PC-3 (cell line): ENCODE results near the gene ERCC5. TPM values are rescaled to one million over a fixed set of nuclear protein-coding genes. Genes with fewer than 3 reads are reported as not detected.
A peak's percentile ranks its signal among the peaks of the same experiment; 100 is the strongest.

ENCODE experiments used
- ATAC-seq: fragments of 200-7000 bp; cut with Tn5 transposase; 2 replicates; pipeline ENCODE4 v1.9.1; 2020; ENCODE audit warnings: mild to moderate bottlenecking, moderate library complexity
- BruUV-seq: library from RNA; stranded (reverse); fragments of 400-500 nt; replicated peaks from 2 replicates; lab custom pipeline; 2021; lab: Mats Ljungman, UMichigan
- CTCF ChIA-PET: fragments of 300-600 bp; sonication (Branson Sonifier 250); formaldehyde crosslinking; loops from one replicate; lab custom pipeline; 2022; ENCODE audit warnings: antibody characterized with exemption; lab: Charles Lee
- POLR2A ChIA-PET: fragments of 300-600 bp; sonication (Branson Sonifier 250); formaldehyde crosslinking; loops from one replicate; lab custom pipeline; 2022; ENCODE audit warnings: antibody characterized with exemption; ENCODE audit not compliant: unreplicated experiment; lab: Charles Lee
- DNase-seq: peaks from one replicate; pipeline ENCODE4 v3.0.0-alpha.2; 2015
- H2AFZ ChIP-seq: fragments of 300-600 bp; sonication (generic); 2 replicates; pipeline ENCODE4 v1.6.0; 2016; ENCODE audit warnings: antibody characterized with exemption, low read length
- H3F3A ChIP-seq: fragments of 300-600 bp; sonication (generic); one replicate; pipeline ENCODE4 v1.6.0; 2017; ENCODE audit warnings: antibody characterized with exemption, low read length, control low read depth, mild to moderate bottlenecking; ENCODE audit not compliant: unreplicated experiment
- H3K27ac ChIP-seq: fragments of 300-600 bp; sonication (generic); 2 replicates; pipeline ENCODE4 v1.5.1; 2016; ENCODE audit warnings: mild to moderate bottlenecking, low read length
- H3K27me3 ChIP-seq: fragments of 300-600 bp; sonication (generic); 2 replicates; pipeline ENCODE4 v1.6.1; 2016; ENCODE audit warnings: low read length, mixed read lengths
- H3K36me3 ChIP-seq: fragments of 300-600 bp; sonication (generic); 2 replicates; pipeline ENCODE4 v1.6.1; 2016; ENCODE audit warnings: low read depth, mixed run types, low read length, mixed read lengths
- H3K4me1 ChIP-seq: fragments of 300-600 bp; sonication (generic); 2 replicates; pipeline ENCODE4 v1.5.1; 2016; ENCODE audit warnings: low read length; ENCODE audit not compliant: insufficient read depth
- H3K4me2 ChIP-seq: fragments of 300-600 bp; sonication (generic); 2 replicates; pipeline ENCODE4 v1.6.0; 2016; ENCODE audit warnings: low read length
- H3K4me3 ChIP-seq: fragments of 300-600 bp; sonication (generic); 2 replicates; pipeline ENCODE4 v1.5.1; 2016; ENCODE audit warnings: mild to moderate bottlenecking, low read length, mixed read lengths
- H3K79me2 ChIP-seq: fragments of 300-600 bp; sonication (generic); 2 replicates; pipeline ENCODE4 v1.6.1; 2017; ENCODE audit warnings: low read length, mixed read lengths
- H3K9ac ChIP-seq: fragments of 300-600 bp; sonication (generic); 2 replicates; pipeline ENCODE4 v1.6.0; 2016; ENCODE audit warnings: mild to moderate bottlenecking, low read length
- H3K9me2 ChIP-seq: fragments of 300-600 bp; sonication (generic); replicated peaks from 2 replicates; pipeline ENCODE4 v1.6.1; 2016; ENCODE audit warnings: mixed run types, low read length, mixed read lengths
- H3K9me3 ChIP-seq: fragments of 300-600 bp; sonication (generic); 2 replicates; pipeline ENCODE4 v1.6.1; 2016; ENCODE audit warnings: low read length, mixed read lengths
- H4K20me1 ChIP-seq: fragments of 300-600 bp; sonication (generic); 2 replicates; pipeline ENCODE4 v1.6.1; 2016; ENCODE audit warnings: low read length, mixed read lengths
- EZH2 ChIP-seq: fragments of 300-600 bp; sonication (generic); IDR thresholded peaks from one replicate; pipeline ENCODE4 v1.6.1; 2017; ENCODE audit warnings: antibody characterized with exemption, mild to moderate bottlenecking, low read length; ENCODE audit not compliant: unreplicated experiment
- EZH2phosphoT487 ChIP-seq: fragments of 300-600 bp; sonication (generic); IDR thresholded peaks from 2 replicates; pipeline ENCODE4 v1.6.1; 2018; ENCODE audit warnings: mild to moderate bottlenecking, antibody characterized with exemption, low read length, borderline replicate concordance
- intact Hi-C: fragments of 100-400 bp; cut with micrococcal nuclease; formaldehyde crosslinking; loops from 2 replicates; pipeline ENCODE4 v1.9.0; 2023
- total RNA-seq: library from RNA; depleted of rRNA; stranded (reverse); fragments of >200 nt; gene quantifications from 2 replicates; pipeline ENCODE4 v1.2.3, GENCODE V29; 2014
- TF ChIP-seq, protein P1 (sequence below): fragments of 300-600 bp; sonication (generic); conservative IDR thresholded peaks from 2 replicates; pipeline ENCODE4 v1.5.1; 2017; ENCODE audit warnings: antibody characterized with exemption, low read depth, mild to moderate bottlenecking, low read length

Gene ERCC5
- total RNA-seq, 1 experiment from 2014 or later: 19.3 TPM

DNA sequence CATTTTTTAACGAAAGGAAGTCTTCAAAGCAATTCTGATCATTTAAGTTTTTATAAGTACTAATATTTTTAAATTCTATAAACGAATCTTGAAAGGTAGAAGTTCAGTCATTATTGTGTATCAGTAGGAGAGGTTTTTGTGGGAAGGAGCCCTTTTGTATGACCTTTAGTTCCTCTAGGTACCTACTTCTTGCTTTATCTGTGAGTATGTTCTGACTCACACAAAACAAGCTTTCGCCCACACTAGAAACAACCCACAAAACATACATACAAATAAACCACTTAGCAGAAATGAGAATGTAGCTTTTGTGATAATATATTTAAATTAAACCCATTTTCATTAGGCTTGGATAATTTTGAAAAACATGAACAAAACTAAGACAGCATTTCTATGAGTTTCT, 27.8 kb downstream of the ERCC5 start:
- Histone ChIP-seq H3K27ac (0 out of 2 replicates have a peak overlapping the region, but pooled peaks have one; percentile 7), H3K4me2 (peak overlapping the region; percentile 5; the same call in 1 of the 2 replicates), H3K9ac (no peak overlapping the region), H3K4me3 (no peak overlapping the region), H3K9me2 (no peaks in the 10 kb centered on the region), H3K9me3 (no peaks in the 10 kb centered on the region), H3K36me3 (peaks cover 4% of the 10 kb centered on the region; the same call in 1 of the 2 replicates), H4K20me1 (no peaks in the 10 kb centered on the region), H3F3A (no peaks in the 10 kb centered on the region), H3K27me3 (no peaks in the 10 kb centered on the region), H3K4me1 (peaks cover 16% of the 10 kb centered on the region), H2AFZ (no peak overlapping the region), H3K79me2 (no peaks in the 10 kb centered on the region)
- peak; percentile 46 for DNase-seq
- peak; percentile 75 for ATAC-seq
- ChIA-PET CTCF (no interaction called here), POLR2A (interaction anchor here (0.5 kb wide), 1 partner anchor 42 kb away, joined by 4 read pairs; no protein-coding TSS in a partner anchor)
- BruUV-seq: no TSS peak
- intact Hi-C loops: no loop called here
- no peak for TF ChIP-seq EZH2phosphoT487
- TF ChIP-seq, protein P1, sequence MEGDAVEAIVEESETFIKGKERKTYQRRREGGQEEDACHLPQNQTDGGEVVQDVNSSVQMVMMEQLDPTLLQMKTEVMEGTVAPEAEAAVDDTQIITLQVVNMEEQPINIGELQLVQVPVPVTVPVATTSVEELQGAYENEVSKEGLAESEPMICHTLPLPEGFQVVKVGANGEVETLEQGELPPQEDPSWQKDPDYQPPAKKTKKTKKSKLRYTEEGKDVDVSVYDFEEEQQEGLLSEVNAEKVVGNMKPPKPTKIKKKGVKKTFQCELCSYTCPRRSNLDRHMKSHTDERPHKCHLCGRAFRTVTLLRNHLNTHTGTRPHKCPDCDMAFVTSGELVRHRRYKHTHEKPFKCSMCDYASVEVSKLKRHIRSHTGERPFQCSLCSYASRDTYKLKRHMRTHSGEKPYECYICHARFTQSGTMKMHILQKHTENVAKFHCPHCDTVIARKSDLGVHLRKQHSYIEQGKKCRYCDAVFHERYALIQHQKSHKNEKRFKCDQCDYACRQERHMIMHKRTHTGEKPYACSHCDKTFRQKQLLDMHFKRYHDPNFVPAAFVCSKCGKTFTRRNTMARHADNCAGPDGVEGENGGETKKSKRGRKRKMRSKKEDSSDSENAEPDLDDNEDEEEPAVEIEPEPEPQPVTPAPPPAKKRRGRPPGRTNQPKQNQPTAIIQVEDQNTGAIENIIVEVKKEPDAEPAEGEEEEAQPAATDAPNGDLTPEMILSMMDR: no peak
- TF ChIP-seq EZH2: no peak

DNA sequence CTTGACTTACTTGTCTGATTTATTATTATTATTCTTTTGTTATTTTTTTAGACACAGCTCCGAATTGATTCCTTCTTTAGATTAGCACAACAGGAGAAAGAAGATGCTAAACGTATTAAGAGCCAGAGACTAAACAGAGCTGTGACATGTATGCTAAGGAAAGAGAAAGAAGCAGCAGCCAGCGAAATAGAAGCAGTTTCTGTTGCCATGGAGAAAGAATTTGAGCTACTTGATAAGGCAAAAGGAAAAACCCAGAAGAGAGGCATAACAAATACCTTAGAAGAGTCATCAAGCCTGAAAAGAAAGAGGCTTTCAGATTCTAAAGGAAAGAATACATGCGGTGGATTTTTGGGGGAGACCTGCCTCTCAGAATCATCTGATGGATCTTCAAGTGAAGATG, 29.4 kb downstream of the ERCC5 start:
- Histone ChIP-seq H4K20me1 (no peaks in the 10 kb centered on the region), H3K27me3 (no peaks in the 10 kb centered on the region), H3K79me2 (no peaks in the 10 kb centered on the region), H3K36me3 (peaks cover 4% of the 10 kb centered on the region; the same call in 1 of the 2 replicates), H3K4me3 (no peak overlapping the region), H3F3A (no peaks in the 10 kb centered on the region), H3K4me2 (no peak overlapping the region), H3K9ac (no peak overlapping the region), H3K9me3 (no peaks in the 10 kb centered on the region), H3K4me1 (peaks cover 16% of the 10 kb centered on the region), H3K27ac (no peak overlapping the region), H2AFZ (no peak overlapping the region), H3K9me2 (no peaks in the 10 kb centered on the region)
- ChIA-PET CTCF (no interaction called here), POLR2A (no interaction called here)
- DNase-seq: no peak
- intact Hi-C loops: no loop called here
- BruUV-seq: no TSS peak
- no peak for ATAC-seq
- TF ChIP-seq EZH2phosphoT487 (no peak), EZH2 (no peak)
- TF ChIP-seq, protein P1: no peak

DNA sequence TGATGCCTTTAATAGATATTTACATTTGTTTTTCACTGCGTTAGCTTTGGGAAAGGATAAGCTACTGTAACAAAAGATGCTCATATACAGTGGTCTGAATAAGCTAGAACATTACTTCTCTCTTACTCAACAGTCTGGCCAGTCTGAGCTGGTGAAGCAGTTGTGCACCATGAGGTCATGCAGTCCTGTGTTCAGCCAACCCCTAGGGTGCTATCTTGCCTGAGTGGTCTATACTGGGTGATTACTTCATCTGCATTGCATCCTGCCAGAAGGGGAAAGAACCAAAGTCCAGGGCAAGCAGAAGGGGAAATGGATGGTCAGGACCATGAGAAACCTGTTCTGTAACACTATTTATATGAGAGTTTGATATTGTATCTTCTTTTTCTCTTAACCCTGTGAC, 31.5 kb downstream of the ERCC5 start:
- ATAC-seq (no peak), DNase-seq (no peak)
- no peaks in the 10 kb centered on the region for H3K9me2 ChIP-seq
- H3K9me3 ChIP-seq: no peaks in the 10 kb centered on the region
- H3K36me3 ChIP-seq: peaks cover 4% of the 10 kb centered on the region; the same call in 1 of the 2 replicates
- no peak overlapping the region for H3K4me3 ChIP-seq
- peaks cover 16% of the 10 kb centered on the region for H3K4me1 ChIP-seq
- H3K79me2 ChIP-seq: no peaks in the 10 kb centered on the region
- ChIA-PET CTCF (no interaction called here), POLR2A (no interaction called here)
- no peak overlapping the region for H2AFZ ChIP-seq
- no peak overlapping the region for H3K4me2 ChIP-seq
- TF ChIP-seq, protein P1: no peak
- TF ChIP-seq EZH2phosphoT487 (no peak), EZH2 (no peak)
- BruUV-seq: no TSS peak
- H3K27me3 ChIP-seq: no peaks in the 10 kb centered on the region
- H3F3A ChIP-seq: no peaks in the 10 kb centered on the region
- intact Hi-C loops: no loop called here
- H4K20me1 ChIP-seq: no peaks in the 10 kb centered on the region
- H3K9ac ChIP-seq: no peak overlapping the region
- no peak overlapping the region for H3K27ac ChIP-seq
